ENCODE results near the gene AOPEP.

AOPEP gene

GRCh38 chr9:94713436-94714215, 12.9 kb upstream of the AOPEP start:
- no peak overlapping the region for H3K4me3 ChIP-seq (ENCODE audit: low read depth, low read length)

GRCh38 chr9:94714494-94714893, 12.0 kb upstream of the AOPEP start:
- no peak overlapping the region for H3K4me3 ChIP-seq (ENCODE audit: low read depth, low read length)

GRCh38 chr9:94717761-94718160, 8.7 kb upstream of the AOPEP start:
- H3K4me3 ChIP-seq (ENCODE audit: low read depth, low read length): no peak overlapping the region

GRCh38 chr9:94718936-94719335, 7.6 kb upstream of the AOPEP start:
- no peak overlapping the region for H3K4me3 ChIP-seq (ENCODE audit: low read depth, low read length)

- no peak overlapping the region for H3K4me3 ChIP-seq (ENCODE audit: low read depth, low read length)
Measured at GRCh38 chr9:94719878-94720277, 6.6 kb upstream of the AOPEP start.

- no peak overlapping the region for H3K4me3 ChIP-seq (ENCODE audit: low read depth, low read length)
Measured at GRCh38 chr9:94720846-94721549, 5.5 kb upstream of the AOPEP start.

- no peak overlapping the region for H3K4me3 ChIP-seq (ENCODE audit: low read depth, low read length)
Measured at GRCh38 chr9:94721754-94722153, 4.7 kb upstream of the AOPEP start.

- no peak overlapping the region for H3K4me3 ChIP-seq (ENCODE audit: low read depth, low read length)
Measured at GRCh38 chr9:94725293-94725692, 1.2 kb upstream of the AOPEP start.

- H3K4me3 ChIP-seq (ENCODE audit: low read depth, low read length): no peak overlapping the region
Measured at GRCh38 chr9:94728719-94729118, 2.2 kb downstream of the AOPEP start.

- no peak overlapping the region for H3K4me3 ChIP-seq (ENCODE audit: low read depth, low read length)
Measured at GRCh38 chr9:94729199-94729598, 2.7 kb downstream of the AOPEP start.

- no peak overlapping the region for H3K4me3 ChIP-seq (ENCODE audit: low read depth, low read length)
Measured at GRCh38 chr9:94734054-94734754, 7.7 kb downstream of the AOPEP start.

GRCh38 chr9:94736759-94737158, 10.3 kb downstream of the AOPEP start:
- H3K4me3 ChIP-seq (ENCODE audit: low read depth, low read length): no peak overlapping the region

- no peak overlapping the region for H3K4me3 ChIP-seq (ENCODE audit: low read depth, low read length)
Measured at GRCh38 chr9:94740145-94740840, 13.8 kb downstream of the AOPEP start.

GRCh38 chr9:94741866-94742265, 15.4 kb downstream of the AOPEP start:
- no peak overlapping the region for H3K4me3 ChIP-seq (ENCODE audit: low read depth, low read length)

- no peak overlapping the region for H3K4me3 ChIP-seq (ENCODE audit: low read depth, low read length)
Measured at GRCh38 chr9:94743035-94743954, 16.8 kb downstream of the AOPEP start.

- H3K4me3 ChIP-seq (ENCODE audit: low read depth, low read length): no peak overlapping the region
Measured at GRCh38 chr9:94745806-94746540, 19.5 kb downstream of the AOPEP start.

GRCh38 chr9:94746541-94747370, 20.3 kb downstream of the AOPEP start:
- no peak overlapping the region for H3K4me3 ChIP-seq (ENCODE audit: low read depth, low read length)

- H3K4me3 ChIP-seq (ENCODE audit: low read depth, low read length): no peak overlapping the region
Measured at GRCh38 chr9:94754976-94755475, 28.5 kb downstream of the AOPEP start.

Measured in iPS-11a (cell line).